Adrenal gland (tissue), 5 donors: ENCODE data around the gene HOXD13.

Experiments used
- POLR2A ChIP-seq, 2 donors: fragments of 450-650 bp; IDR thresholded peaks; one replicate each; pipeline ENCODE4 v1.6.1; 2017; ENCODE audit warnings: antibody characterized with exemption in 2 of 2, mild to moderate bottlenecking in 2 of 2, moderate library complexity in 1 of 2
- TF ChIP-seq, protein P1 (sequence below), 6 experiments: fragments of 450-650 bp in 4 of 6; fragments of 200-600 bp in 2 of 6; sonication (generic) in 1 of 6; IDR thresholded peaks; 1 replicate in 5 of 6; 2 replicates in 1 of 6; pipeline versions ENCODE4 v1.5.1 to v1.8.0; 2016 to 2021; ENCODE audit warnings: antibody characterized with exemption in 6 of 6, mild to moderate bottlenecking in 2 of 6, moderate library complexity in 1 of 6
- donor health status: DM: no; HTN: no; CAD: no.

DNA sequence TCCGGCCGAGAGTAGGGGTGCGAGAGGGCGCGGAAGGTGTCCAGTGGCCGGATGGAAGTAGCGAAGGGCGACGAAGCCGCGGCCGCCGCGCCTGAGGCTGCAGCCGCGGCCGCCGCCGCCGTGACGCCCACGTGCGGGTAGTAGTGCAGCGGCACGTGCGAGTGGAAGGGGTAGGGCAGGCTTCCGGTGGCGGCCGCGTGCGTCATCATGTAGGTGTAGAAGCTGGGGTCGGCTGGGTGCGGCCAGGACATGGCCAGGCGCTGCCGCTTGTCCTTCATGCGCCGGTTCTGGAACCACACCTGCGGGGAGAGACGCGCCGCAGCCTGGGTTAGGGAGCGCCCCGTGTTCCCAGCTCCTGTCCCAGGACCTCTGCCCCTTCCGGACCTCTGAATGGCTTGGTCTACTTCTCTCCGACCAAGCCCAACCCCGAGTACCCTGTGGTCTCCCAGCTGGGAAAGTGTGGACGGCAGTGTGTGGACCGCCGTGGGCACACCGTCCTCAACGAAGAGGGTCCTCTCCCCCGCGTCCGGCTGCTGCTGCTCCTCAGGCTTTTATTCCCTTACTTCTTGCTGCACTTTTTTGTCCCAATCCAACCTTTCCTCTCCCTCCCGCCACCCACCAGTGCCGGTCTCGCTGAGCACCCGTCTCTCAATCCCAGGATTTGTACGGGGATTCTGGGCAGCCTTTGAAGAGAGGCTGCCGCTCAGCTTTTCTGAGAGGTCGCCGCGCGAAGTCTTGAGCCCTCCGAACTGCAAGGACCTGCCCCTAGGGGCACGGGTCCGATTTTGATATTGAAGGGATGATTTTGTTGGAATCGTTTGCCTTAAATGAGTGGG lies 11.8 kb upstream of the HOXD13 start:
- TF ChIP-seq, protein P1, sequence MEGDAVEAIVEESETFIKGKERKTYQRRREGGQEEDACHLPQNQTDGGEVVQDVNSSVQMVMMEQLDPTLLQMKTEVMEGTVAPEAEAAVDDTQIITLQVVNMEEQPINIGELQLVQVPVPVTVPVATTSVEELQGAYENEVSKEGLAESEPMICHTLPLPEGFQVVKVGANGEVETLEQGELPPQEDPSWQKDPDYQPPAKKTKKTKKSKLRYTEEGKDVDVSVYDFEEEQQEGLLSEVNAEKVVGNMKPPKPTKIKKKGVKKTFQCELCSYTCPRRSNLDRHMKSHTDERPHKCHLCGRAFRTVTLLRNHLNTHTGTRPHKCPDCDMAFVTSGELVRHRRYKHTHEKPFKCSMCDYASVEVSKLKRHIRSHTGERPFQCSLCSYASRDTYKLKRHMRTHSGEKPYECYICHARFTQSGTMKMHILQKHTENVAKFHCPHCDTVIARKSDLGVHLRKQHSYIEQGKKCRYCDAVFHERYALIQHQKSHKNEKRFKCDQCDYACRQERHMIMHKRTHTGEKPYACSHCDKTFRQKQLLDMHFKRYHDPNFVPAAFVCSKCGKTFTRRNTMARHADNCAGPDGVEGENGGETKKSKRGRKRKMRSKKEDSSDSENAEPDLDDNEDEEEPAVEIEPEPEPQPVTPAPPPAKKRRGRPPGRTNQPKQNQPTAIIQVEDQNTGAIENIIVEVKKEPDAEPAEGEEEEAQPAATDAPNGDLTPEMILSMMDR (IDR thresholded peaks at IDR 0.05): no peak
- no peak for TF ChIP-seq POLR2A (IDR thresholded peaks at IDR 0.05)
